OCI-LY7 (cell line): ENCODE data around the gene FBH1.
"Not testable (repeated sequence)": the region's sequence is repeated elsewhere in the genome, so short reads cannot be mapped to it uniquely, and the experiment has no call there.

ENCODE experiments used
- EZH2phosphoT487 ChIP-seq: fragments of 200-600 bp; sonication (generic); IDR thresholded peaks from 2 replicates; pipeline ENCODE4 v1.6.1; 2018; ENCODE audit warnings: low read depth, borderline replicate concordance, mild to moderate bottlenecking, mixed run types, antibody characterized with exemption, low read length, moderate library complexity, mixed read lengths
- TF ChIP-seq, protein P1 (sequence below): fragments of 200-600 bp; sonication (generic); conservative IDR thresholded peaks from 2 replicates; pipeline ENCODE4 v1.5.1; 2014; ENCODE audit warnings: mild to moderate bottlenecking, antibody characterized with exemption, low read length, moderate library complexity, mixed read lengths

GRCh38 chr10:5846667-5847066, 43.4 kb upstream of the FBH1 start:
- TF ChIP-seq, protein P1, sequence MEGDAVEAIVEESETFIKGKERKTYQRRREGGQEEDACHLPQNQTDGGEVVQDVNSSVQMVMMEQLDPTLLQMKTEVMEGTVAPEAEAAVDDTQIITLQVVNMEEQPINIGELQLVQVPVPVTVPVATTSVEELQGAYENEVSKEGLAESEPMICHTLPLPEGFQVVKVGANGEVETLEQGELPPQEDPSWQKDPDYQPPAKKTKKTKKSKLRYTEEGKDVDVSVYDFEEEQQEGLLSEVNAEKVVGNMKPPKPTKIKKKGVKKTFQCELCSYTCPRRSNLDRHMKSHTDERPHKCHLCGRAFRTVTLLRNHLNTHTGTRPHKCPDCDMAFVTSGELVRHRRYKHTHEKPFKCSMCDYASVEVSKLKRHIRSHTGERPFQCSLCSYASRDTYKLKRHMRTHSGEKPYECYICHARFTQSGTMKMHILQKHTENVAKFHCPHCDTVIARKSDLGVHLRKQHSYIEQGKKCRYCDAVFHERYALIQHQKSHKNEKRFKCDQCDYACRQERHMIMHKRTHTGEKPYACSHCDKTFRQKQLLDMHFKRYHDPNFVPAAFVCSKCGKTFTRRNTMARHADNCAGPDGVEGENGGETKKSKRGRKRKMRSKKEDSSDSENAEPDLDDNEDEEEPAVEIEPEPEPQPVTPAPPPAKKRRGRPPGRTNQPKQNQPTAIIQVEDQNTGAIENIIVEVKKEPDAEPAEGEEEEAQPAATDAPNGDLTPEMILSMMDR: not testable (repeated sequence)
- TF ChIP-seq EZH2phosphoT487: not testable (repeated sequence)
